Omental fat pad (tissue), 4 donors: ENCODE measurements around the gene DEFB115. TPM values are rescaled to one million over a fixed set of nuclear protein-coding genes. Genes with fewer than 3 reads are reported as not detected.

Source experiments
- ATAC-seq: fragments of 150-250 bp; one replicate; pipeline ENCODE4 v1.9.1; 2016; ENCODE audit warnings: mild to moderate bottlenecking, moderate library complexity; ENCODE audit not compliant: low FRiP score
- DNase-seq: peaks from one replicate; pipeline ENCODE4 v3.0.0-alpha.2; 2019; ENCODE audit warnings: low spot score
- total RNA-seq, 4 donors: library from RNA; depleted of rRNA; stranded (reverse); fragments of >200 nt; gene quantifications; one replicate each; pipeline ENCODE4 v1.1.0, GENCODE V29; 2016
- TF ChIP-seq, protein P1 (sequence below), 3 donors: fragments of 450-650 bp; IDR thresholded peaks; one replicate each; pipeline ENCODE4 v1.5.1; 2016 to 2017; ENCODE audit warnings: antibody characterized with exemption in 3 of 3, mild to moderate bottlenecking in 3 of 3, moderate library complexity in 2 of 3

DEFB115 gene, protein sequence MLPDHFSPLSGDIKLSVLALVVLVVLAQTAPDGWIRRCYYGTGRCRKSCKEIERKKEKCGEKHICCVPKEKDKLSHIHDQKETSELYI
- not detected for total RNA-seq

DNA sequence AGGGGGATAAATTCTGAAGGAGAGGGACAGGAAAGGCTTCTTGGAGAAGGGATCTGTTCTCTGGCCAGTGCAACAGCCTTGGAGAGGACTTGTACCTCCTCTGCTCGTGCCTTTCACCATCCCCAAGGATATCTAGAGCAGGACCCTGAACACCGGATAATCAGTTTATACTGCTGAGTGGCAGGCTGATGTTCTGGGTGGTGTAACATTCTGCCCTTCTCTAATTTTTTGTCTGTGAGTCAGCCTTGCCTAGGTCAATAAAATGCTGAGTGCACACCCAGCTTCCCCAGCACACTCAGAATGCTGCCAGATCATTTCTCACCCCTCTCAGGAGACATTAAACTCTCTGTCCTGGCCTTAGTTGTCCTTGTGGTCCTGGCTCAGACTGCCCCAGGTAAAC, at the start of gene DEFB115:
DEFB115 (plus strand) TSS at position 301 of the 400 bp plus-strand sequence; CDS start at position 301, 0 bp downstream.
- ATAC-seq = no peak
- TF ChIP-seq, protein P1, sequence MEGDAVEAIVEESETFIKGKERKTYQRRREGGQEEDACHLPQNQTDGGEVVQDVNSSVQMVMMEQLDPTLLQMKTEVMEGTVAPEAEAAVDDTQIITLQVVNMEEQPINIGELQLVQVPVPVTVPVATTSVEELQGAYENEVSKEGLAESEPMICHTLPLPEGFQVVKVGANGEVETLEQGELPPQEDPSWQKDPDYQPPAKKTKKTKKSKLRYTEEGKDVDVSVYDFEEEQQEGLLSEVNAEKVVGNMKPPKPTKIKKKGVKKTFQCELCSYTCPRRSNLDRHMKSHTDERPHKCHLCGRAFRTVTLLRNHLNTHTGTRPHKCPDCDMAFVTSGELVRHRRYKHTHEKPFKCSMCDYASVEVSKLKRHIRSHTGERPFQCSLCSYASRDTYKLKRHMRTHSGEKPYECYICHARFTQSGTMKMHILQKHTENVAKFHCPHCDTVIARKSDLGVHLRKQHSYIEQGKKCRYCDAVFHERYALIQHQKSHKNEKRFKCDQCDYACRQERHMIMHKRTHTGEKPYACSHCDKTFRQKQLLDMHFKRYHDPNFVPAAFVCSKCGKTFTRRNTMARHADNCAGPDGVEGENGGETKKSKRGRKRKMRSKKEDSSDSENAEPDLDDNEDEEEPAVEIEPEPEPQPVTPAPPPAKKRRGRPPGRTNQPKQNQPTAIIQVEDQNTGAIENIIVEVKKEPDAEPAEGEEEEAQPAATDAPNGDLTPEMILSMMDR (IDR thresholded peaks at IDR 0.05) = no peak
- no peak for DNase-seq

DNA sequence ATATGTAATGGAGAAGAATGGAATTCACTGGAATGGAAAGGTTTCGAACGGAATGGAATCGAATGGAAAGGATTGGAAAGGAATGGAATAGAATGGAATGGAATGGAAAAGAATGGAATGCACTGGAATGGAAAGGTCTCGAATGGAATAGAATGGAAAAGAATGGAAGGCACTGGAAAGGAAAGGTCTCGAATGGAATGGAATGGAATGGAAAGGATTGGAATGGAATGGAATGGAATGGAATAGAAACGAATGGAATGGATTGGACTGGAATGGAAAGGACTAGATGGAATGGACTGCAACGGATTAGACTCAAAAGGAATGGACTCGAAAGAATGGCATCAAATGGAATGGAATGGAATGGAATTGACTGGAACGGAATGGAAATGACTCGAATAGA, 20.5 kb upstream of the DEFB115 start:
- TF ChIP-seq, protein P1 (IDR thresholded peaks at IDR 0.05) = no peak
- DNase-seq (no peak), ATAC-seq (no peak)

DNA sequence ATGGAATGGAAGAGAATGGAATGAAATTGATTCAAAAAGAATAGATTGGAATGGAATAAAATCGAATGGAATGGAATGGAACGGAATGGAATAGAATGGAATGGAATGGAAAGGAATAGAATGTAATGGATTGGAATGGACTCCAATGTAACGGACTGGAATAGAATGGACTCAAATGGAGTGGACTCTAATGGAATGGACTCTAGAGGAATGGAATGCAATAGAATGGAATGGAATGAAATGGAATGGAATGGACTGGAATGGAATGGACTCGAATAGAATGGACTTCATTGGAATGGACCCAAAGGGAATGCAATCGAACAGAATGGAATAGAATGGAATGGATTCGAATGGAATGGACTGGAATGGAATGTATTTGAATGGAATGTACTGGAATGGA, 19.7 kb upstream of the DEFB115 start:
- DNase-seq (no peak), ATAC-seq (no peak)
- TF ChIP-seq, protein P1 (IDR thresholded peaks at IDR 0.05) = no peak

DNA sequence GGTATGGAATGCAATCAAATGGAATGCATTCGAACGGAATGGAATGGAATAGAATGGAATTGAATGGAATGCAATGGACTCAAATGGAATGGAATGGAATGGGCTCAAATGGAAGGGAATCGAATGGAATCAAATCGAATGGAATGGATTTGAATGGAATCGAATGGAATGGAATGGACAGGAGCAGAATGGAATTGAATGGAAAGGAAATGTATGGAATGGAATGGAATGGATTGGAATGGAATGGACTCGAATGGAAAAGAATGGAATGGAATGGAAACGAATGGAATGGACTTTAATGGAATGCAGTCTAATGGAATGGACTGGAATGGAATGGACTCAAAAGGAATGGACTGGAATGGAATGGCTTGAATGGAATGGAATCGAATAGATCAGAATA, 18.3 kb upstream of the DEFB115 start:
- no peak for DNase-seq
- TF ChIP-seq, protein P1 (IDR thresholded peaks at IDR 0.05) = no peak
- no peak for ATAC-seq

DNA sequence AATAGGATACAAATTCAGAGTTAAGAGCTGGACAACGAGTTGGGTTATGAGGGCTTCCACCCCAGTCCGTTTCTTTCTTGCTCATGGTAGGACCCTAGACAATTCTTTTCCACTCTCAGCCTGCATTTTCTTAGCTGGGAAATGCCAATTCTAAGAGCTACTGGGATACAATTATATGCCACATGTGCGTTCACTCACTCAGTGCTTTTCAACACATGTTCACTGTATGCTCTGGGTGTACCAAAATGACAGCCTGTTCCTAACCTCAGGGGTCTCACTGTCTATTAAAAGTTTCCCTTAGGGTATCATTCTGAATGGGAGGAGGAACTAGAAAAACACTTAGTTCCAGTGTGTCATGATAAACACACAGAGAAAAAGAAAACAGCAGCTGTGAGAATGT, 505 bp upstream of the DEFB115 start:
- ATAC-seq (no peak), DNase-seq (no peak)
- TF ChIP-seq, protein P1 (IDR thresholded peaks at IDR 0.05) = no peak

DNA sequence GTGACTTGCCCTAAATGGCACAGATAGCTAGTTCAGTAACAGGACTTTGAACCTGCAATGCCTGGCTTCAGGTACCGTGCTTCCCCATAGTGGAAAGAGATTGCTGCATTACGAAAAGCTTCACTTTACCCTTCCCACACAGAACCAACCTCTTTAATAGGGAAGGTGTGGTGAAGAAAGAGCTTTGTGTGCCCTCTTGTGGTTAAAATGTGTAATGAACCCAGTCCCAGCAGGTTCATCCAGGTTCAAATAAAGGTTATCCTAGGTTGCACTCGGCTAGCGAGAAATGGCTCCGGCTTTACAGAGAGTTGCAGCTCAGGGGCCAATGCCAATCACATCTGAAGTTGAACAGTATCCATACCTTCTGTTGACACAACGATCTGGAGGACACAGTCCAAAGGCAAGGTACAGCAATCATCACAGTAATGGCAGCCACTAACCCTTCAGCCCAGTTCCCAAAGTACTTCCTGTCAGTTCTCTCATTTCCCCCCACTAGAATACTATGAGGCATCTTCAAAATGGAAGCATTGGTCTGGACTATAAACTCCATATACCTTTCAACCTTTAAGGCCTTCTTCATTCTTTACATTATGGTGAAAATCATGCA, 3.0 kb downstream of the DEFB115 start:
- ATAC-seq (no peak), DNase-seq (no peak)
- TF ChIP-seq, protein P1 (IDR thresholded peaks at IDR 0.05) = no peak

DNA sequence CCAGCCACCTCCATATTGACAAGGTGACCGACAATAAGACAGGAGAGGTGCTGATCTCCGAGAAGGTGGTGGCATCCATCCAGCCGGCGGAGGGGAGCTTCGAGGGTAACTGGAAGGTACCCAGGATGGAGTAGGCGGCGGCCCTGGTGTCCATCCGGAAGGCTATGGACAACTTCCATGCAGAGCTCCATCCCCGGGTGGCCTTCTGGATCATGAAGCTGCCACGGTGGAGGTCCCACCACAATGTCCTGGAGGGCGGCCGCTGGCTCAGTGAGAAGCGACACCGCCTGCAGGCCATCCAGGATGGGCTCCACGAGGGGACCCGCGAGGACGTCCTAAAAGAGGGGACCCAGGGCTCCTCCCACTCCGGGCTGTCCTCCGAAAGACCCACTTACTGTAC, 17.0 kb downstream of the DEFB115 start:
- no peak for DNase-seq
- no peak for ATAC-seq

More for the DNA sequence above, 17.0 kb downstream of the DEFB115 start:
- TF ChIP-seq, protein P1 (IDR thresholded peaks at IDR 0.05) = no peak
